ENCODE data around the gene SURF4.

GRCh38 chr9:133347515-133347984, 28.3 kb downstream of the SURF4 start:
- TF ChIP-seq, protein P1, sequence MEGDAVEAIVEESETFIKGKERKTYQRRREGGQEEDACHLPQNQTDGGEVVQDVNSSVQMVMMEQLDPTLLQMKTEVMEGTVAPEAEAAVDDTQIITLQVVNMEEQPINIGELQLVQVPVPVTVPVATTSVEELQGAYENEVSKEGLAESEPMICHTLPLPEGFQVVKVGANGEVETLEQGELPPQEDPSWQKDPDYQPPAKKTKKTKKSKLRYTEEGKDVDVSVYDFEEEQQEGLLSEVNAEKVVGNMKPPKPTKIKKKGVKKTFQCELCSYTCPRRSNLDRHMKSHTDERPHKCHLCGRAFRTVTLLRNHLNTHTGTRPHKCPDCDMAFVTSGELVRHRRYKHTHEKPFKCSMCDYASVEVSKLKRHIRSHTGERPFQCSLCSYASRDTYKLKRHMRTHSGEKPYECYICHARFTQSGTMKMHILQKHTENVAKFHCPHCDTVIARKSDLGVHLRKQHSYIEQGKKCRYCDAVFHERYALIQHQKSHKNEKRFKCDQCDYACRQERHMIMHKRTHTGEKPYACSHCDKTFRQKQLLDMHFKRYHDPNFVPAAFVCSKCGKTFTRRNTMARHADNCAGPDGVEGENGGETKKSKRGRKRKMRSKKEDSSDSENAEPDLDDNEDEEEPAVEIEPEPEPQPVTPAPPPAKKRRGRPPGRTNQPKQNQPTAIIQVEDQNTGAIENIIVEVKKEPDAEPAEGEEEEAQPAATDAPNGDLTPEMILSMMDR (IDR thresholded peaks at IDR 0.05; ENCODE audit: extremely low read depth in 1 of 2, insufficient read depth in 1 of 2, low read depth in 1 of 2, low read length in 2 of 2): no peak
- no peak for TF ChIP-seq POLR2A (IDR thresholded peaks at IDR 0.05; ENCODE audit: low read depth, low read length)
- no peak for TF ChIP-seq EZH2 (IDR thresholded peaks at IDR 0.05; ENCODE audit: borderline replicate concordance, low read depth, low read length, severe bottlenecking)
- TF ChIP-seq POLR2AphosphoS5 (IDR thresholded peaks at IDR 0.05; ENCODE audit: insufficient read depth, low read depth, low read length): no peak
- TF ChIP-seq MYC (IDR thresholded peaks at IDR 0.05; ENCODE audit: low read depth, low read length): no peak
- no peak for TF ChIP-seq MAX (IDR thresholded peaks at IDR 0.05; ENCODE audit: insufficient read depth, insufficient read length)
- no peak for TF ChIP-seq FOS (IDR thresholded peaks at IDR 0.05; ENCODE audit: borderline replicate concordance, insufficient read depth, low read length)
- TF ChIP-seq GATA2 (IDR thresholded peaks at IDR 0.05; ENCODE audit: insufficient read depth, insufficient read length, low read depth, low read length): no peak
- no peak for TF ChIP-seq JUN (IDR thresholded peaks at IDR 0.05; ENCODE audit: borderline replicate concordance, insufficient read depth, insufficient read length, low read depth)

Data from endothelial cell of umbilical vein (primary cell).